ENCODE data around the gene PPP2R2D. TPM values are rescaled to one million over a fixed set of nuclear protein-coding genes. Genes with fewer than 3 reads are reported as not detected.

PPP2R2D gene
- total RNA-seq, 1 experiment from 2014 or later = 23.7 TPM

- H3K27ac Mint-ChIP-seq (ENCODE audit: unreplicated experiment) = no peak overlapping the region
- CTCF ChIA-PET = no interaction called here
Observed at GRCh38 chr10:131931981-131932380, 31.2 kb downstream of the PPP2R2D start.

GRCh38 chr10:131933016-131933695 is 32.3 kb downstream of the PPP2R2D start:
- Mint-ChIP-seq H3K27me3 (ENCODE audit: unreplicated experiment) (no peaks in the 10 kb centered on the region), H3K36me3 (ENCODE audit: insufficient read depth, unreplicated experiment) (peaks cover 9% of the 10 kb centered on the region), H3K4me1 (ENCODE audit: low read depth, unreplicated experiment) (peaks cover 8% of the 10 kb centered on the region), H3K9me3 (ENCODE audit: low read depth, unreplicated experiment) (no peaks in the 10 kb centered on the region), H3K27ac (ENCODE audit: unreplicated experiment) (no peak overlapping the region), H3K4me3 (ENCODE audit: low read depth, unreplicated experiment) (no peak overlapping the region)
- DNase-seq = no peak
- intact Hi-C loops (cut with micrococcal nuclease; ENCODE audit: unreplicated experiment) = no loop called here
- BruUV-seq (replicated peaks) = no TSS peak
- no peak for TF ChIP-seq CTCF (IDR thresholded peaks at IDR 0.05; ENCODE audit: unreplicated experiment)
- CTCF ChIA-PET = no interaction called here

More at GRCh38 chr10:131931981-131932380, 31.2 kb downstream of the PPP2R2D start:
- TF ChIP-seq CTCF (IDR thresholded peaks at IDR 0.05; ENCODE audit: unreplicated experiment) = no peak
- no peaks in the 10 kb centered on the region for H3K9me3 Mint-ChIP-seq (ENCODE audit: low read depth, unreplicated experiment)
- peaks cover 9% of the 10 kb centered on the region for H3K36me3 Mint-ChIP-seq (ENCODE audit: insufficient read depth, unreplicated experiment)
- no peak for DNase-seq
- BruUV-seq (replicated peaks) = no TSS peak
- peaks cover 8% of the 10 kb centered on the region for H3K4me1 Mint-ChIP-seq (ENCODE audit: low read depth, unreplicated experiment)
- intact Hi-C loops (cut with micrococcal nuclease; ENCODE audit: unreplicated experiment) = no loop called here
- H3K27me3 Mint-ChIP-seq (ENCODE audit: unreplicated experiment) = no peaks in the 10 kb centered on the region
- no peak overlapping the region for H3K4me3 Mint-ChIP-seq (ENCODE audit: low read depth, unreplicated experiment)

GRCh38 chr10:131933696-131934086 is 32.9 kb downstream of the PPP2R2D start:
- Mint-ChIP-seq H3K4me1 (ENCODE audit: low read depth, unreplicated experiment) (peaks cover 8% of the 10 kb centered on the region), H3K9me3 (ENCODE audit: low read depth, unreplicated experiment) (no peaks in the 10 kb centered on the region), H3K27ac (ENCODE audit: unreplicated experiment) (no peak overlapping the region), H3K36me3 (ENCODE audit: insufficient read depth, unreplicated experiment) (peaks cover 9% of the 10 kb centered on the region), H3K27me3 (ENCODE audit: unreplicated experiment) (no peaks in the 10 kb centered on the region), H3K4me3 (ENCODE audit: low read depth, unreplicated experiment) (no peak overlapping the region)
- CTCF ChIA-PET = no interaction called here
- no peak for DNase-seq
- intact Hi-C loops (cut with micrococcal nuclease; ENCODE audit: unreplicated experiment) = no loop called here
- no TSS peak for BruUV-seq (replicated peaks)
- no peak for TF ChIP-seq CTCF (IDR thresholded peaks at IDR 0.05; ENCODE audit: unreplicated experiment)

- Mint-ChIP-seq H3K36me3 (ENCODE audit: insufficient read depth, unreplicated experiment) (peaks cover 13% of the 10 kb centered on the region), H3K4me1 (ENCODE audit: low read depth, unreplicated experiment) (peaks cover 4% of the 10 kb centered on the region), H3K27me3 (ENCODE audit: unreplicated experiment) (no peaks in the 10 kb centered on the region), H3K9me3 (ENCODE audit: low read depth, unreplicated experiment) (no peaks in the 10 kb centered on the region), H3K27ac (ENCODE audit: unreplicated experiment) (no peak overlapping the region), H3K4me3 (ENCODE audit: low read depth, unreplicated experiment) (no peak overlapping the region)
- DNase-seq = no peak
- TF ChIP-seq CTCF (IDR thresholded peaks at IDR 0.05; ENCODE audit: unreplicated experiment) = no peak
- no TSS peak for BruUV-seq (replicated peaks)
- CTCF ChIA-PET = no interaction called here
- intact Hi-C loops (cut with micrococcal nuclease; ENCODE audit: unreplicated experiment) = no loop called here
Observed at GRCh38 chr10:131934769-131935168, 34.0 kb downstream of the PPP2R2D start.
